Bronchial epithelial cell (primary cell): ENCODE measurements around the gene VAV2. TPM values are rescaled to one million over a fixed set of nuclear protein-coding genes. Genes with fewer than 3 reads are reported as not detected.
"Not testable (repeated sequence)": the region's sequence is repeated elsewhere in the genome, so short reads cannot be mapped to it uniquely, and the experiment has no call there.

Source experiments
- DNase-seq: peaks from one replicate; pipeline ENCODE4 v3.0.0-alpha.2; 2010; ENCODE audit warnings: low read depth
- FAIRE-seq: peaks from 2 replicates; lab custom pipeline; 2011; peaks lifted over from hg19 to GRCh38; lab: Jason Lieb, UNC
- H3K27me3 ChIP-seq: 2 replicates; pipeline ENCODE4 v1.5.1; 2011; ENCODE audit warnings: low read length; ENCODE audit not compliant: control insufficient read depth, insufficient read depth
- H3K36me3 ChIP-seq: 2 replicates; pipeline ENCODE4 v1.5.1; 2011; ENCODE audit warnings: low read length; ENCODE audit not compliant: control insufficient read depth, insufficient read depth
- H3K4me3 ChIP-seq: 2 replicates; pipeline ENCODE4 v1.5.1; 2011; ENCODE audit warnings: mild to moderate bottlenecking, low read depth, low read length, control low read depth
- total RNA-seq: library from RNA; depleted of rRNA; stranded (reverse); fragments of >200 nt; gene quantifications from 2 replicates; pipeline ENCODE4 v1.2.1, GENCODE V29; 2014
- TF ChIP-seq, protein P1 (sequence below): IDR thresholded peaks from 2 replicates; pipeline ENCODE4 v1.5.1; 2011; ENCODE audit warnings: mild to moderate bottlenecking, moderate library complexity, low read length, control low read depth, inconsistent platforms; ENCODE audit not compliant: insufficient read depth, severe bottlenecking

VAV2 gene
- total RNA-seq, 1 donor from 2014 or later = 46.6 TPM

- TF ChIP-seq, protein P1, sequence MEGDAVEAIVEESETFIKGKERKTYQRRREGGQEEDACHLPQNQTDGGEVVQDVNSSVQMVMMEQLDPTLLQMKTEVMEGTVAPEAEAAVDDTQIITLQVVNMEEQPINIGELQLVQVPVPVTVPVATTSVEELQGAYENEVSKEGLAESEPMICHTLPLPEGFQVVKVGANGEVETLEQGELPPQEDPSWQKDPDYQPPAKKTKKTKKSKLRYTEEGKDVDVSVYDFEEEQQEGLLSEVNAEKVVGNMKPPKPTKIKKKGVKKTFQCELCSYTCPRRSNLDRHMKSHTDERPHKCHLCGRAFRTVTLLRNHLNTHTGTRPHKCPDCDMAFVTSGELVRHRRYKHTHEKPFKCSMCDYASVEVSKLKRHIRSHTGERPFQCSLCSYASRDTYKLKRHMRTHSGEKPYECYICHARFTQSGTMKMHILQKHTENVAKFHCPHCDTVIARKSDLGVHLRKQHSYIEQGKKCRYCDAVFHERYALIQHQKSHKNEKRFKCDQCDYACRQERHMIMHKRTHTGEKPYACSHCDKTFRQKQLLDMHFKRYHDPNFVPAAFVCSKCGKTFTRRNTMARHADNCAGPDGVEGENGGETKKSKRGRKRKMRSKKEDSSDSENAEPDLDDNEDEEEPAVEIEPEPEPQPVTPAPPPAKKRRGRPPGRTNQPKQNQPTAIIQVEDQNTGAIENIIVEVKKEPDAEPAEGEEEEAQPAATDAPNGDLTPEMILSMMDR = no peak
- DNase-seq = no peak
- H3K36me3 ChIP-seq = peaks cover 36% of the 10 kb centered on the region
Measured at GRCh38 chr9:133768371-133768858, 223.7 kb downstream of the VAV2 start.

GRCh38 chr9:133767625-133768024, 224.5 kb downstream of the VAV2 start:
- H3K36me3 ChIP-seq = peaks cover 41% of the 10 kb centered on the region
- H3K27me3 ChIP-seq = no peaks in the 10 kb centered on the region
- no peak overlapping the region for H3K4me3 ChIP-seq
- TF ChIP-seq, protein P1 = no peak
- DNase-seq (no peak), FAIRE-seq (no peak)

More at GRCh38 chr9:133768371-133768858, 223.7 kb downstream of the VAV2 start:
- Histone ChIP-seq H3K27me3 (no peaks in the 10 kb centered on the region), H3K4me3 (no peak overlapping the region)
- FAIRE-seq = no peak

DNA sequence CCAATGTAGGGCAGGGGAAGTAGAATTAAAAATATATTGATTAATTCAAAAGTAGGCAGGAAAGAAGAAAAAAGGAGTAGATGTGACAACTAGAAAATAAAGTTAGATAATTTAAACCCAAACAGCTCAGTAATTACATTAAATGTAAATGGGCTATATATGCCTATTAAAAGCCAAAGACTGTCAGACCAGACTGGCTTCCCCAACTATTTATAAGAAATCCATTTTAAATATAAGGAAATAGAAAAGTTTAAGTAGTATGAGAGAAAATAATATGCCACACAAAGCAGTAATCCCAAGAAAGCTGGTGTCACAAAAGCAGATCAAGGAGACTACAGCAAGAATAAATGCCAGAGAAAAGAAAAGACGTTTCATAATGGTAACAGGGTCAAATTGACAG, 225.1 kb downstream of the VAV2 start:
- DNase-seq (no peak), FAIRE-seq (no peak)
- no peaks in the 10 kb centered on the region for H3K27me3 ChIP-seq
- H3K4me3 ChIP-seq = no peak overlapping the region
- TF ChIP-seq, protein P1 = no peak
- peaks cover 40% of the 10 kb centered on the region for H3K36me3 ChIP-seq

DNA sequence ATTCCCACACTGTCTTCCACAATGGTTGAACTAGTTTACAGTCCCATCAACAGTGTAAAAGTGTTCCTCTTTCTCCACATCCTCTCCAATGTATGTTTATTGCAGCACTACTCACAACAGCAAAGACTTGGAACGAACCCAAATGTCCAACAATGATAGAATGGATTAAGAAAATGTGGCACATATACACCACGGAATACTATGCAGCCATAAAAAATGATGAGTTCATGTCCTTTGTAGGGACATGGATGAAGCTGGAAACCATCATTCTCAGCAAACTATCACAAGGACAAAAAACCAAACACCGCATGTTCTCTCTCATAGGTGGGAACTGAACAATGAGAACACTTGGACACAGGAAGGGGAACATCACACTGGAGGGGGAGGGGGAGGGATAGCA, 225.9 kb downstream of the VAV2 start:
- DNase-seq, H3K27me3 ChIP-seq, FAIRE-seq, H3K4me3 ChIP-seq: not testable (repeated sequence)
- H3K36me3 ChIP-seq = peaks cover 40% of the 10 kb centered on the region

DNA sequence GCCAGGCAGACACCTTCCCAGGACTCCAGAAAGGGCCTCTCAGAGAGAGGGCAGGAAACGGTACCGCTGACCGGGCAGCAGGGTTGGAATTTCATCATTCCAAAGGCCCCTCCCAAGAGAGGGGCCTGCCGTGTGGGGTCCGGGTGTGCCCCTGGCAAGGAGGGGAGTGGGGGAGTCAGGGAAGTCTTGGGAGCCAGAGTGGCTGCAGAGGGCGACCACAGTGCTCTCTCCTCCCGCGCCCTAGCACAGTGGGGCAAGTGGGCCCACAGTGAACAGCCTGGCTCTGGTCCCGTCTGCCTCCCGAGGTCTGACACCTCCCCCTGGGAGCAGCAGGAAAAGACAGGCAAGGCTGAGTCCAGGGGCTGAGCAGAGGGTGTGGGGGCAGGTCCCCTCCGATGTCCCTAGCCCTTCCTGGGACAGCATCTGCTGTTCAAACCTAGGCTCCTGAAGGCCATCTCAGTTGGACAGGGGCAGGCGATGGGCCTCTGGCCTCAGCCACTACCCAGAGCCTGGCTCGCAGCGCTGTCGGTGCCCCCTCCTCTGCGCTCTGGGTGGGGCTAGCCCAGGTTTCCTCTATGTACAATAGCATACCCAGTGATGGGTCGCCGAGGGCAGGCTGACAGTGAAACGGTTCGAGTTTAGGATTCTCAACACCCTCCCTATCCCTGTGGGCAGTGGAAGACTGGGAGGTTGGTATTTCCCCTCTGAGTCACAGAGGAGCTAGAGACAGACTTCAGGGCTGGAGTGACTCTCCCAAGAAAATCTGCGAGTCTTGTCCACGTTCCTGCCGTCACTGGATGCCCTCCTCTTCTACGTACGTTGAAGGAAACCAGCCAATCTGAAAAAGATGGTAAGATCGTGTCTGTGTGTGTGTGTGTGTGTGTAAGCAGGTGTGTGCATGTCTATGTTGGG, 228.6 kb downstream of the VAV2 start:
- no peak for DNase-seq
- TF ChIP-seq, protein P1 = no peak
- no peak for FAIRE-seq
- H3K27me3 ChIP-seq = no peaks in the 10 kb centered on the region
- H3K36me3 ChIP-seq = peaks cover 30% of the 10 kb centered on the region
- H3K4me3 ChIP-seq = no peak overlapping the region

GRCh38 chr9:133762488-133763271, 229.4 kb downstream of the VAV2 start:
- FAIRE-seq (no peak), DNase-seq (no peak)
- no peaks in the 10 kb centered on the region for H3K27me3 ChIP-seq
- TF ChIP-seq, protein P1 = no peak
- peaks cover 21% of the 10 kb centered on the region for H3K36me3 ChIP-seq
- H3K4me3 ChIP-seq = no peak overlapping the region
